NCI-H526 (cell line): Measurements from ENCODE around the gene LILRB5.
A peak's percentile ranks its signal among the peaks of the same experiment; 100 is the strongest.
"Not testable (repeated sequence)": the region's sequence is repeated elsewhere in the genome, so short reads cannot be mapped to it uniquely, and the experiment has no call there.

ENCODE experiments used
- DNase-seq, 2 experiments: peaks; one replicate each; lab custom pipeline; 2025; lab: John Stamatoyannopoulos, UW

The LILRB5 gene

GRCh38 chr19:54257116-54257480, at the start of gene LILRB5:
Gene LILRB5, minus strand, starts transcription at chr19:54257273. Its CDS starts 80 bp downstream, at chr19:54257193.
- DNase-seq, result no peak

GRCh38 chr19:54305141-54305540, 48.1 kb upstream of the LILRB5 start:
- DNase-seq, result no peak

DNA sequence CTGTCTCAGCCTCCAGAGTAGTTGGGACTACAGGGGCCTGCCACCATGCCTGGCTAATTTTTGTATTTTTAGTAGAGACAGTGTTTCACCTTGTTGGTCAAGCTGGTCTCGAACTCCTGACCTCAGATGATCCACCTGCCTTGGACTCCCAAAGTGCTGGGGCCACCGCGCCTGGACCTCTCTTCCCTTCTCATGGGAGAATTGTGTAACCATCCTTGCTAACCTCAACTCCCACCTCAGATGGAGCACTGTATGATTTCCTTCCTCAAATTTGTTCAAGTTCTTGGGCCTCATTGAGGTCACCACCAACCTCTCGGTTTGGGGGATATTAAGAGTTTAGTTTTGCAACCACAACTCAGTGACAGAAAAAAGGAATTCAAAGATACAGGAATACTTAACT, 45.2 kb upstream of the LILRB5 start:
- DNase-seq, result no peak

GRCh38 chr19:54299515-54299914, 42.4 kb upstream of the LILRB5 start:
- no peak for DNase-seq

DNA sequence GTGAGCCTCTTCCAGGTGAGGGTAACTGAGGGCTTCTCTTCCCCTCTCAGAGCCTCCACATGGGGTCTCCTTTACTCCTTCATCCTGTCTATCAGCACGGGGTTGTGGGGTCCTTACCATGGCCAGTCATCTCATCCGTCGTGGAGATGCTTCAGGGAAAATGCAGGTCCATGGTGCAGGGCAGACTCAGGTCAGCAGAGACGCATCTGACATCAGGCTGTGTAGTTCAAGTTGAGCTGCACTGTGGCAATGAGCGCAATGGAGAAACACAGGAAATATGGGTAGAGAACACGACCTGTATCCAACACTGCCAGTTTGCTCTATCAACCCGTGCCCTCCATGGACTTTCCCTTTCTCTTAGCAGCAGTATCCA, 42.0 kb upstream of the LILRB5 start:
- no peak for DNase-seq

- DNase-seq, result no peak
These were observed 41.5 kb upstream of the LILRB5 start for GRCh38 chr19:54298357-54299125.

DNA sequence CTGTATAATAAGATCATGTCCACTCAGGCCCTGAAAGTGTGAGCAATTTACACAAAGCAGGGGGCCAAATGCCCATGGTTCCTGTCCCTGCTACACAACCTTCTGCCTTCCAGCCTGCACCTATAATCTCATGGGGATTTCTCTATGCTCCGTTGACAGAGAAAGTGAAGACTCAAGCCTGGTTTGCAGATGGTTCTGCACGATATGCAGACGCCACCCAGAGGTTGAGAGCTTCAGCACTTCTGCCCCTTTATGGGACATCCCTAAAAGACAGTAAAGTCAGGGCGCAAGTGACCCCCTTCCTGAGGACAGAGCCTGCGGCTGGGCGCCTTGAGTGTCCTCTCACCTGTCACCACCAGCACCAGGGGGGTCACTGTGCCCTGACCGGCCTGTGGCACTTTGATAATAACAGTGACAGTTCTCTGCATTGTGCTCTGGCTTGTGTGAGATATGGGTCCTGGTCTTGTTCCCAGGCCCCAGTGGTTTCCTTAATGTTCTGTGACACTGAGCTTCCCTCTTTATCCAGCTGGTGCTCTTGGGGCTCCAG, 40.8 kb upstream of the LILRB5 start:
- DNase-seq, result peak in 1 of 2 experiments; percentile 53

DNA sequence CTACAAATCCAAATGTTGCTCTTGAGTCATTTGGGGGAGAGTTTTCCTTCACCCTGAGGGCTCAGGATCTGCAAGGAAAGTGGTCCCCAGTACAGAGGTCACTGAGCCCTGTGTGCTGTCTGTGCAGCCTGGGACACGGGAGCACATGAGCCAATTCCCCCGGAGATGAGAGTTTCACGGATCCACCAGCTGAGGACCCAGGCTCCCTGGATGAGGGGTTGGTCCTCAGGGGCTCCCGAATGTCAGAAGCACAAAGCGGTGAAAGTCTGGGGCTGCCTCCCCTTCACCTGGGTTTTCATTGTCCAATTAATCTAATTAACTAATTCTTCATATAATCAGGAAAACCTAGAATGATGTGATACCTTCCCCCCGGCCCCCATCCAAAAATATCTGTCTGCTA, 37.5 kb upstream of the LILRB5 start:
- no peak for DNase-seq

DNA sequence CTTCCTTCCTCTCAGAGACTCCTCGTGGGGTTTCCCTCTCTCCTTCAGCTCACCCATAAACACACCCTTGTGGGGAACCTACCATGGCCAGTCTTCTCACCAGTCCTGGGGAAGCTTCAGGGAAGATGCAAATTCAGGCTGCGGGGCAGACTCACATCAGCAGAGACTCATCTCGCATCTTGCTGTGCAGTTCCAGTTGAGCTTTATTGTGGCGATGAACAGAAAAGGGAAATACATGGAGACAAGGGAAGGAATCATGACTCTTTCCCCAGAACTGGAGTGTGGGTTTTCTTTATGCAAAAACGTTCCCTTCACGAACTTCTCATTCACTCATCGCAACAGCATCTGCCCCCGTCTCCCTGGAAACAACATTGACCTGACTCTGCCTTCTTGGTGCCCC, 32.1 kb upstream of the LILRB5 start:
- not testable (repeated sequence) for DNase-seq

GRCh38 chr19:54287456-54287855, 30.4 kb upstream of the LILRB5 start:
- no peak for DNase-seq

- not testable (repeated sequence) for DNase-seq
These were observed 29.2 kb upstream of the LILRB5 start for GRCh38 chr19:54286283-54286682.

DNA sequence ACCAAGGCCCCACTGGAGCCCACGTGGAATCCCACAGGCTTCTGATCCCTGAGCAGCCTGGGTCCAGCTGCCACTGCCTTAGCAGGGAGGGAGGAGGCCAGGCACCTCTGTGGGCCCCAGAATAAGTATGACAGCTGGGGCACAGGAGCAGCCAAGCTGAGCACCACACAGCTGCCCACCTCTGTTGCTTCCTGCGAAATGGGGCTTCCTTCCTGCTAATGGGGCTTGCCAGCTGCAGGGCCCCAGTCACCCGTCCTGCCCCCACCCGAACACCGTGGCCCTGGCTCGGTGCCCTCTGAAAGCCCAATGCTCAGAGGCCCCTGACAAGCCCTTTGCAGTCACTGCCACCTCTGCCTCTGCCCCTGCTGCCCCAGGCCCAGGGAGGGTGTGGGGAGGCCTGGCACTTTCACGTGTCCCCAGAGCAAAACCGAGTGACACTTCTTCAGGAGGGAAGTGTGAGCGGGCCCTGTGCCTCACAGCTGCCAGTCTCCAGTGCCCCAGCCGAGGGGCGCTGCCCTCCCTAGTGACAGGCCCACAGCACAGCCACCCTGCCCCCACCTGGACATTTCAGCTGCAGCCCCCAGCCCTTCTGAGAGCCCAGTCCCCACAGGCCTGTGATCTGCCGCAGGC, 28.5 kb upstream of the LILRB5 start:
- DNase-seq, result not testable (repeated sequence)

DNA sequence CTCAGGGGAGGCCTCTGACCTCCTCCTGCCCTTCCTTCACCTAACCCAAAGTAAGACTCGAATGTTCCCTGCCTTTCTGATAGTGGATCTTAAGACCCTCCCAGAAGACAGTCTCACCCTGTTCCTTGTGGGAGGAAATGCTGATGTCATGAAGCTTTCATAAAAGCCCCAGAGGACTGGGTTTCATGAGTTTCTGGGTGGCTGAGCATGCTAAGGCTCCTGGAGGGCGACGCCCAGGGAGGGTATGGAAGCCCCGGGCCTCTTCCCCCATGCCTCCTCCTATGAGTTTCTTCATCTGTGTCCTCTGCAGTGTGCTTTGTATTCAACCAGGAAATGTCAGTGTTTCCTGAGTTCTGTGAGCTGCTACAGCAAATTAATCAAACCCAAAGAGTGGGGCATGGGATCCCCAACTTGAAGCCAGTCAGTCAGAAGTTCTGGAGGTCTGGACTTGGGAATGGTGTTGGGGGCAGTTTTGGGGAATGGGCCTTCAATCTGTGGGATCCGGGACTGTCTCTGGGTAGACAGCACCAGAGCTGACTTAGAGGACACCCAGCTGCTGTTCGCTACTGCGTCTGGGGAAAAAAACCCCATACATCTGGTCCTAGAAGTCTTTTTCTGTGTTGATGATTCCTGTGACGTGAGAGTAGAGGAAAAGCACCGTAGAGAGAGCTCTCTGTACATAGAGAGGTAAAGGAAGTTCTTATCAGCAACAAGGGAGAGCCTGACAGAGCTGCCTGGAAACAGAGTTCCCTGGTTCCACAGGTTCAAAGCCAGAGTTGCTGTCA, 25.8 kb upstream of the LILRB5 start:
- DNase-seq, result no peak

GRCh38 chr19:54281729-54282075, 24.6 kb upstream of the LILRB5 start:
- not testable (repeated sequence) for DNase-seq

- DNase-seq, result no peak
These were observed 24.1 kb upstream of the LILRB5 start, which contains the start of gene LILRB2 for GRCh38 chr19:54281007-54281728. Gene LILRB2, minus strand, starts transcription at chr19:54281110. Its CDS starts 614 bp downstream, at chr19:54280496.

DNA sequence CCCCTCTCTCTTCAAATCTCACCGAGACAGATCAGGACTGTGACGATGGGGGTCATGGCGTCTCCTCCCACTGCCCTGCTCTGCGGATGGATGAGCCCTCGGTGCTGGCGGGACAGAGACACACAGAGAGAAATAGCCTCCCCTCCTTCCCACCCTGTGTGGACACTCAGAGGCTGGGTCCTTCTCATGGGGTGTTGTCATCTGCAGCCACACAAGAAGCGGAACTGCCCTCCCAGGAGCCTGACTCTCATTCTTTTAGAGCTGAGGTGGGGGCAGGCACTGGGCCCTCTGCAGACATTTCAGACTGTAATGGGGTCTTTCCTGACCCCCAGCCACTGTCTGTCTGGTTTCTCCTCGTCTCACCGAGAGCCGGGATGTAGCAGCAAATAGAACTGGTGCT, 23.4 kb upstream of the LILRB5 start:
- not testable (repeated sequence) for DNase-seq

GRCh38 chr19:54280025-54280424, 23.0 kb upstream of the LILRB5 start:
- DNase-seq, result not testable (repeated sequence)

DNA sequence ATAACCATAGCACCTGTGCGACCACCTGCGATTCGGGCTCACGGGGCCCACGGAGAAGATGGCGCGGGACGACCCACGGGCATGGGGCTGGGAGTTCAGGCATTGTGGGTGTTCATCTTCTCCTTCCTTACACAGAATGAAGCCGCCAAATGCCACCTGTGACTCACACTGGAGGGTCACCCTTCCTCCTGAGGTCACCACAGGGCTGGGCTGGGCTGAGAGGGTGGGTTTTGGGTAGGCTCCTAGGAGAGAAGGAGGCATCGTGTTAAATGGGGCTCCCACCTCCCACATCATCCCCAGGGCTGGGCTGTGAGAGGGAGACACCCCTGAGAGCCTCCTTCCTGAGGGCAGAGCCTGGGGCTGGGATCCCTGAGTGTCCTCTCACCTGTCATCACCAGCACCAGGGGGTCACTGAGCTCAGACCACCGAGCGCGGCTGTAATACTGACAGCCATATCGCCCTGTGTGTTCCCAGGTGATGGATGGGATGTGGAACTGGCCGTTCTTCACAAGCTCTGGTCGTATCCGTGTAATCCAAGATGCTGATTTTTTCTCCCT, 22.4 kb upstream of the LILRB5 start:
- no peak for DNase-seq

GRCh38 chr19:54278571-54279195, 21.6 kb upstream of the LILRB5 start:
- not testable (repeated sequence) for DNase-seq

DNA sequence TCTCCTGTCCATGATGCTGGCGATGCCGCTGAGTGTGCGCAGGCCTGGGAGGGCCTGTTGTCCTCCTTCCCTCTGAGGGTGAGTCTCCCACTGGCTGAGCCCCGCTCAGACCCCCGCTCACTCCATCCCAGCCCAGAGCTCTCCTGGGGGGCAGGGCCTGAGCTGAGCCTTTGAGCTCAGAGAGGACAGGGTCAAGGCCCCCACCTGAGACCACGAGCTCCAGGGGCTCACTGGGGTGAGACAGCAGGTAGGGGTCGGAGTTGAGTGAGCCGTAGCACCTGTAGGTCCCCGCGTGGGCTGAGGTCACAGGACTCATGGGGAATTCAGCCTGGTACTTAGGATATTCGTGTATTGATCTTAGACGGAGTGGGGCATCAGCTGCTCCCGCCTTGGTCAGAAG, 21.0 kb upstream of the LILRB5 start:
- DNase-seq, result not testable (repeated sequence)

GRCh38 chr19:54277111-54277615, 20.1 kb upstream of the LILRB5 start:
- not testable (repeated sequence) for DNase-seq
